Urothelium cell line (cell line): ENCODE measurements around the gene ADAMTS1.

Source experiments
- DNase-seq: peaks from one replicate; pipeline ENCODE4 v3.0.0; 2011; ENCODE audit warnings: low spot score, mixed read lengths
- FAIRE-seq: peaks from 2 replicates; lab custom pipeline; 2011; peaks lifted over from hg19 to GRCh38; lab: Jason Lieb, UNC

The ADAMTS1 gene

DNA sequence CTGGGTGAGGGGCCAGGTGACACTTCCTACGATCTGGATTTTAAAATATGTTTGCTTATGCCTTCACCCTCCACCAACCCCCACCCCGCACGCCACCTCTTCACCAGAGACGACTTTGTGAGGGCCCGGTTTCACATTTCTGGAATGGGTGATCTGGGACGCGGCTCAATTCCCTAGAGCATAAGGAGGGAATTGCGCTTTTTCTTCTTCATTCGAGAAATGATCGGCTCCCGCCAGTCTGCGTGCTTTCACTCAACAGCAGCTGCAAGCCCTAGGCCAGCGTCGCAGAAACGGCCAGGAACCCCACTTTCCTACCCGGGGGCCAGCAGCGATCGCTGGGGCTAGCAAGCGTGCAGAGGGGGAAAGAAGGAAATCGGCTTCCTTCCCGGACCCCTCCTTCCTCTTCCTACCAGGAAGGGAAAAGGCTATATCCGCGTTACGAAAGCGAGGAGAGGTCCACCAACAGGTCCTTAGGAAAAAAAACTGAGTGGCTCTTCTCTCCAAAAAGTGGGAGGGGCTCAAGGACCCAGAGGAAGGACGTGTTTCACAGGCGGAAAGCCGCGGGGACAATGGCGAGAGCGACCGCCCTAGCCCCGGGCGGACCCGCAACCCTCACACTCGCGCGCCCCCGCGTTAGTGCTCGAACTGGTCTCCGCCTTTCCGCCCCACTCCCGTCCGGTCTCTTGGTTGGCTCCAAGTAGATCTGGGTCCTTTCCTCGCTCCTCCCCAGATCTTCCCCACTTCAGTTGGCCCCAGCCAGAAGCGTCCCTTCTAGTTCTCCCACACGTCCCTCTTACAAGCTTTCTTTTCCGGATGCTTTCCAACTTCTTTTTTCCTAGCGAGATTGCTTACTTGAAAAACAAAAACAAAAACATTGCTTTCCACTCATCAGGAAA lies 1.1 kb upstream of the ADAMTS1 start:
- FAIRE-seq: no peak
- DNase-seq: no peak

DNA sequence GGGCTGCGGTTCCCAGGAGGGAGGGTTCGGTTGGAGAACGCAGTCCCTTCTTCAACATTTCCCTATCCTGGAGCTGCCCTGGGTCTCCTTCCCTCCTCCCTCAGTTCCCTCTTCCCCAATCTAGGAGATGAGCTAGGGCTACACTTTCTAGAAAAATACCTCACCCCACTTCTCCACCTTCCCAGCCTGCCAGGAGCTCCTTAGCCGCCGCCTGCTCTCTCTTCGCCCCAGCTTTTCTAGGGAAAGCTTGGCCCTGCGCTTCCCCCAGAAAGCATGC lies 488 bp upstream of the ADAMTS1 start:
- DNase-seq: no peak
- FAIRE-seq: no peak

- FAIRE-seq (no peak), DNase-seq (no peak)
Measured at GRCh38 chr21:26844258-26845065, 747 bp downstream of the ADAMTS1 start.

GRCh38 chr21:26843933-26844257 lies 1.3 kb downstream of the ADAMTS1 start:
- peak; percentile 39 for DNase-seq
- FAIRE-seq: no peak

GRCh38 chr21:26842974-26843932 lies 2.0 kb downstream of the ADAMTS1 start:
- DNase-seq: peak; percentile 93
- no peak for FAIRE-seq

DNA sequence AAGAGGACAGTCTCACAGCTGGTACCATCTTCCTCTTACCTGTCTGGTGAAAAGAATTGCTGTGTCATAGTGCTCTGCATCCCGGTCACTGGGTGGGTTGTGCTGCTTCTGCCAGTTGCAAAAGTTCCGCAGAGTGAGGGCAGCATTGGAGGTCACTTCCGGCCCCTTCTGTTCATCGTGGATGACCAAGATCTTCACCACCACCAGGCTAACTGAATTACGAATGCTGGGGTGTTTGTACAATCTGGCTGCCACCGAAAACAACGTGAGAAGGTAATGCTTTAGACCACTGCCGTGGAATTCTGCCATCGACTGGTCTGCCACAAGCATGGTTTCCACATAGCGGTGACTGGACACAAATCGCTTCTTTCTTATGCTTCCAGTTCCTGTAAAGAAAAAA lies 2.9 kb downstream of the ADAMTS1 start:
- DNase-seq: no peak
- no peak for FAIRE-seq

- DNase-seq: peak; percentile 77
- FAIRE-seq: no peak
Measured at GRCh38 chr21:26840912-26841311, 4.3 kb downstream of the ADAMTS1 start.

- DNase-seq (no peak), FAIRE-seq (no peak)
Measured at GRCh38 chr21:26840201-26840600, 5.0 kb downstream of the ADAMTS1 start.

DNA sequence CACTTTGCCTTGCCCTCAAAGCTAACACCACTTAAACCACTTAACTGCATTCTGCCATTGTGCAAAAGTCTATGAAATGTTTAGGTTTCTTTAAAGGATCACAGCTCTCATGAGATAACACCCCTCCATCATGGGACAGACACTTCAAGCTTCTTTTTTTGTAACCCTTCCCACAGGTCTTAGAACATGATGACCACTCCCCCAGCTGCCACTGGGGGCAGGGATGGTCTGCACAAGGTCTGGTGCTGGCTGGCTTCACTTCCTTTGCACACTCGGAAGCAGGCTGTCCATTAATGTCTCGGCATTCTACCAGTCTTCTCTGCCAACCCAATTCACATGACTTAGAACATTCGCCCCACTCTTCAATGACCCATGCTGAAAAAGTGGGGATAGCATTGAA lies 7.7 kb downstream of the ADAMTS1 start:
- DNase-seq (no peak), FAIRE-seq (no peak)

DNA sequence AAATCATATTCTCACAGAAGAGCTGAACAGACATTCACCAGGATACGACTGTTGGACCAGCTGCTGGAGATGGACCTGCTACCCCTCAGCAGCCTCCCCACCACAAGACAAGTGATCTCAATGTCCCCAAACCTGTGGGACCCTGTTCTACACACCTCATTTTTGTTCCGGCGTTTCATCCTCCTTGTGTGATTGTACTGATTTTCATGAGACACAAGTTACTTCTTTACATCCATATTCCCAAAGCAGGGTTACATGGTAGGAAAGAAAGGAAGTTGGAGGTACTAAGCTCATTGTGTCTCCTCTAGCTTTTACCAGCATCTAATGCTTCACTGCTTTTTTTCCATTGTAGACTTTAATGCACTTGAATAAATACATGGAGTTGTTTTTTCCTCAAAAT lies 8.7 kb downstream of the ADAMTS1 start:
- FAIRE-seq: no peak

GRCh38 chr21:26835714-26836265 lies 9.4 kb downstream of the ADAMTS1 start:
- FAIRE-seq: no peak
- DNase-seq: no peak

More for the DNA sequence above, 8.7 kb downstream of the ADAMTS1 start:
- DNase-seq: no peak

DNA sequence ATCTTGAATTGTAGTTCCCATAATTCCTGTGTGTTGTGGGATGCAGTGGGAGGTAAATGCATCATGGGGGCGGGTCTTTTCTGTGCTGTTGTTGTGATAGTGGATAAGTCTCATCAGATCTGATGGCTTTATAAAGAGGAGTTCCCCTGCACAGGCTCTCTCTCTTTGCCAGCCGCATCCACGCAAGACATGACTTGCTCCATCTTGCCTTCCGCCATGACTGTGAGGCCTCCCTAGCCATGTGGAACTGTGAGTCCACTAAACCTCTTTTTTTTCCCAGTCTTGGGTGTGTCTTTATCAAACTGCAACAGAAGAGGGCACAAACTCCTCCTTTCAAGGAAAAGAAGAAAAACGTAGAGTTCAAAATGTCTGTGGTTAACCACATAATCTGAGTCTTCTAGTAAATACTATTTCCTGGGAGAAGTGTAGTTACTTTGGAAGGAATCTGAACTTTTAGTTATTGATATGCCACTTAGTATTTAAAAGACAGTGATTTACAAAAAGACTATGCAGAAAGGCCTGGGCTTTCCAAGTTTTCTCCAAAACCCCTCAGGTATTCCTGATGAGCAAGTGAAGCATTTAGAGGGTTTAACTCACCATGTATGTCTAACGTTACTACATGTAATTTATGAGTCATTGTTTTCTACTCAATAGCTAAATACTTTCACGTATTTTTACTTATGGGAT lies 10.0 kb downstream of the ADAMTS1 start:
- DNase-seq: peak; percentile 29
- no peak for FAIRE-seq

DNA sequence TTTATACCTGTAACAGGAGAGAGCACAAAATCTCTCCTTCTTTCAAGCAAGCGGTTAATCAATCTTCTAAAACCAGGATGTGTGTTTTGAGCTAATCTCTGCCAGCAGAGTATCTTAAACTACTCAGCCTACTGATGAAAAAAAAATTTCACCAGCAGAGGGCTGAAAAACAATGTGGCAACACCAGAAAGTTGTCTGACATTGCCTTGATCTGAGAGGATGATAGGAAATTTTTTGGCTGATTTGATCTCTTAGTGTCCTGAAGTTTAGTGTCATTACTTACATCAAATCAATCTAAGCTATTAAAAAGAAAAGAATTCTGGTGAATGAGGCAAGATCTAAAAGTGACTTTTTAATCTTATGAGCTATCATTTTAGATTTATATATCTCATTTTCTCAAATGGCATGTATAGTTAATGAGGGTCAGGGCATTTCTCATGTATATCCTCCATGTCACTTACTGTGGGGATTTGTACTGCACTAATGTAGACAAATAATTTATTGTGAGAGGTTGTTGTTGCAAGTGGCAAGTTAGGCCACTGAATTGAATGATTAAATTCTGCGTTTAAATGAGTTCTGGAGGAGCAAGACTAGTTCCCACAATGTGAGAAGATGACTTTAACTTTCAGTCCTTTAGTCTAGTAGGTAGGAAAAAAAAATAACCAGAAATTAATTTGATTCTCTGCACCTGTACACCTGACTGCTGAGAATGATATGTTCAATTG lies 10.9 kb downstream of the ADAMTS1 start:
- no peak for DNase-seq
- no peak for FAIRE-seq

DNA sequence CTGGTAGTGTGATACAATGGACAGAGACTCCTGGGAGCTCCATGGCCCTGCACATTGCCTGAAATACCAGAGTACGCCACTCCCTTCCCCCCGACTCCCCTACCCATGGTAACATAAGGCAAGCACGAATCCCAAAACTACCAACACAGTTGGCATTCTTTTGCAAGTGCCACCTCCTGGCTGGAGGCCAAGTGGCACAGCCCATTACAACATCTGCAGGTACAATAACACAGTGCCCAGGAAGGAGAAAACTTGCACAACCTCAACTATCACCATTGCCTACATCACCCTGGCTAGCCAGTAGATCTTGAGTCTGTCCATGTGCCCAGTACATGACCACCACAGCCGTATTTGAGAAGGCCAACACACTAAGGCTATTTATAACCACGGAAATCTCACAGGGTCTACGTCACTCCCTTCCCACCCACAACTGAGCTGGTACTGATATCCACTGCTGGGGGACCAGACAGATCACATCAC lies 11.7 kb downstream of the ADAMTS1 start:
- FAIRE-seq (no peak), DNase-seq (no peak)

DNA sequence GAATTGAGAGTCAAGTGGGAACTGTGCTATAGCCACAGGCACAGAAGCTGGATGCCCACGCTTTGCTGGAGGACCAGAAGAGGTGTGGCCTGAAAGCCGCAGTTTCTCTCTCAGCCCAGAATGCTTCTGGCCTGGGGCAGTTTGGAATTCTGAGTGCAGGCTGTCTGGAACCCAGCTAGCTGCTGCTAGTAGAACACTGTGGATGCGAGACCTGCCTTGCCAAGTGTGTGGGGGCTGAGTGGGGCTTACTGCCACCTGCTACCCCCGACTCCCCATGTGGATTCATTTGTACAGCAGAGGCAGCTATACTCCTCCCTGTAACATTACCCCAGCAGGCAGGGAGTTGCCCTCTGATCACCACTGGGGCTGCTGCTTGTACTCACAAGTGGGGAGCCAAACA lies 12.2 kb downstream of the ADAMTS1 start:
- DNase-seq: no peak
- FAIRE-seq: no peak

- DNase-seq (no peak), FAIRE-seq (no peak)
Measured at GRCh38 chr21:26832546-26832945, 12.7 kb downstream of the ADAMTS1 start.

DNA sequence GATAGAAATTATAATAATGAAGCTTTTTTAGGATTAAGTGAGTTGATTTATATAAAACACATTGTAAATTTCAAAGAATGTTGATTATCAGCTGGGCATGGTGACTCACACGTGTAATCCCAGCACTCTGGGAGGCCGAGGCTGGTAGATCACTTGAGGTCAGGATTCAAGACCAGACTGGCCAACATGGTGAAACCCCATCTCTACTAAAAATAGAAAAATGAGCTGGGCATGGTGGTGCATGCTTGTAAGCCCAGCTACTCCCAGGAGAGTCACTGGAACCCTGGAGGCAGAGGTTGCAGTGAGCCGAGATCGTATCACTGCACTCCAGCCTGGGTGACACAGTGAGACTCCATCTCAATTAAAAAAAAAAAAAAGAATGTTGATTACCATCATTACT lies 18.4 kb downstream of the ADAMTS1 start:
- no peak for DNase-seq
- no peak for FAIRE-seq

DNA sequence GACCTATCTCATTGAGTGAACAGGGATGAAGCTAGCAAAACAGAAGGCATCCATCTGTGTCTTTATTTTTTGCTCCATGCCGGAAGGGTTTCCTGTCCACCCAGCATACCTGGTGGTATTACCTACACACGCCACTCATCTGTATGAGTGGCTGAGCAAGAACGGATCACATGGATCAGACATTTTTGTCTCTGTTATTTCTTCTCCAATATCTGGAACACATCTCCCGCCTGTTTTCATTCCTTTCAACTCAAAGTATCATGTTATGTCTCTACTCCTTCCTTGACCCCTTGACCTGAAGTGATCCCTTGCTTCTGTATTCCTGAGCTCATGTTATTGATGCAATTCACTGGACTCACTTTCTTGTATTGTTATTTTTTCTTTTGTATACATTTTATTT lies 24.7 kb downstream of the ADAMTS1 start:
- FAIRE-seq: no peak
- DNase-seq: no peak

GRCh38 chr21:26819740-26820324 lies 25.4 kb downstream of the ADAMTS1 start:
- DNase-seq (no peak), FAIRE-seq (no peak)
